GM12878 (cell line): Measurements from ENCODE around the gene RANBP17. TPM values are rescaled to one million over a fixed set of nuclear protein-coding genes. Genes with fewer than 3 reads are reported as not detected.

ENCODE experiments used
- EP300 ChIP-seq, 2 experiments: fragments of 150-350 bp in 1 of 2; IDR thresholded peaks; 2 replicates each; pipeline ENCODE4 v1.6.1; 2011 to 2012; ENCODE audit warnings: low read depth in 2 of 2, low read length in 2 of 2, borderline replicate concordance in 1 of 2, improper control_type of control experiment in 1 of 2, inconsistent platforms in 1 of 2; ENCODE audit not compliant: control insufficient read depth in 1 of 2
- HCFC1 ChIP-seq: fragments of 150-350 bp; IDR thresholded peaks from 2 replicates; pipeline ENCODE4 v1.6.1; 2014; ENCODE audit warnings: low read length
- MTA3 ChIP-seq: IDR thresholded peaks from 2 replicates; pipeline ENCODE4 v1.6.1; 2012; ENCODE audit warnings: low read length, inconsistent platforms, borderline replicate concordance
- MYB ChIP-seq: fragments of 150-350 bp; IDR thresholded peaks from 2 replicates; pipeline ENCODE4 v1.6.1; 2014; ENCODE audit warnings: mild to moderate bottlenecking, low read depth, low read length, borderline replicate concordance
- SRF ChIP-seq, 2 experiments: IDR thresholded peaks; 2 replicates each; pipeline ENCODE4 v1.6.1; 2011; ENCODE audit warnings: low read depth in 2 of 2, low read length in 2 of 2, mild to moderate bottlenecking in 1 of 2, moderate library complexity in 1 of 2
- STAT1 ChIP-seq: fragments of 450-650 bp; conservative IDR thresholded peaks from 2 replicates; pipeline ENCODE4 v1.6.1; 2014; ENCODE audit warnings: antibody characterized with exemption, mild to moderate bottlenecking
- polyA plus RNA-seq, 11 experiments: library from polyadenylated mRNA; depleted of rRNA in 4 of 11; unstranded in 6 of 11; stranded (reverse) in 5 of 11; fragments of >200 nt; fragmentation: Nextera tagmentation in 4 of 11; fragmentation: Illumina TruSeq in 1 of 11; extraction: Ambion mirVana in 4 of 11; extraction: Trizol in 1 of 11; gene quantifications; 1 replicate in 1 of 11; 2 replicates in 10 of 11; pipeline versions ENCODE4 v1.2.1 to v1.2.3, GENCODE V29; 2011 to 2016; ENCODE audit warnings: inconsistent platforms in 2 of 11, missing spikeins in 2 of 11, low read depth in 1 of 11
- total RNA-seq, 4 experiments: library from RNA; depleted of rRNA in 3 of 4; stranded (reverse); fragments of >200 nt in 3 of 4; fragmentation: Illumina TruSeq in 1 of 4; extraction: Trizol in 1 of 4; gene quantifications; 2 replicates each; pipeline versions ENCODE4 v1.2.1 to v1.2.3, GENCODE V29; 2013 to 2021
- TF ChIP-seq, protein P1 (sequence below): fragments of 450-650 bp; IDR thresholded peaks from 2 replicates; pipeline ENCODE4 v1.6.1; 2017; ENCODE audit warnings: mild to moderate bottlenecking, low read depth, inconsistent platforms; ENCODE audit not compliant: poor library complexity, severe bottlenecking
- TF ChIP-seq, protein P2 (sequence below): IDR thresholded peaks from 2 replicates; pipeline ENCODE4 v1.6.1; 2012; ENCODE audit warnings: improper control_type of control experiment, low read depth, low read length; ENCODE audit not compliant: insufficient replicate concordance
- TF ChIP-seq, protein P3 (sequence below): IDR thresholded peaks from 2 replicates; pipeline ENCODE4 v1.6.1; 2011; ENCODE audit warnings: borderline replicate concordance, low read depth, mild to moderate bottlenecking, moderate library complexity, mixed read lengths, low read length; ENCODE audit not compliant: insufficient read depth; ENCODE audit errors: extremely low read length
- TF ChIP-seq, protein P4 (sequence below): IDR thresholded peaks from 2 replicates; pipeline ENCODE4 v1.6.1; 2011; ENCODE audit warnings: borderline replicate concordance, low read depth, mild to moderate bottlenecking, moderate library complexity, low read length; ENCODE audit not compliant: insufficient read depth, poor library complexity, severe bottlenecking

The RANBP17 gene
- total and polyA plus RNA-seq, 10 of the 15 experiments (the other 5 are each of a cell fraction or from before 2014, with no cell fraction given) = 0.10 TPM; not detected in 9

DNA sequence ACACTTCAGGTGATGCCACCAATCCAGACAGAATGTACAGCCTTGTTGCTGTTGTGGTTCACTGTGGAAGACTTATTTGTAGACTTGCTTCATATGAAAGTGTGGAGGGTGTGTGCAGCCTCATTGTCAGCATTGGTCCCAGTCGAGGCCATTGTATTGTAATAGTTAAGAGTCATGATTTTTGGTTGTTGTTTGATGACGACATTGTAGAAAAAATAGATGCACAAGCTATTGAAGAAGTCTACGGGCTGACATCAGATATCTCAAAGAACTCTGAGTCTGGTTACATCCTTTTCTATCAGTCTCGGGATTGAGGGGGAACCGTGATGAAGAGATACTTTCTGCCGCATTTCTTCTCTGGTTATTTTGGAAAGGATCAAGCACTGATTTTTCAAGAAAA, 390.9 kb downstream of the RANBP17 start (continued):
- no peak for TF ChIP-seq SRF (IDR thresholded peaks at IDR 0.05; ENCODE audit: low read depth in 2 of 2, low read length in 2 of 2)
- TF ChIP-seq, protein P1, sequence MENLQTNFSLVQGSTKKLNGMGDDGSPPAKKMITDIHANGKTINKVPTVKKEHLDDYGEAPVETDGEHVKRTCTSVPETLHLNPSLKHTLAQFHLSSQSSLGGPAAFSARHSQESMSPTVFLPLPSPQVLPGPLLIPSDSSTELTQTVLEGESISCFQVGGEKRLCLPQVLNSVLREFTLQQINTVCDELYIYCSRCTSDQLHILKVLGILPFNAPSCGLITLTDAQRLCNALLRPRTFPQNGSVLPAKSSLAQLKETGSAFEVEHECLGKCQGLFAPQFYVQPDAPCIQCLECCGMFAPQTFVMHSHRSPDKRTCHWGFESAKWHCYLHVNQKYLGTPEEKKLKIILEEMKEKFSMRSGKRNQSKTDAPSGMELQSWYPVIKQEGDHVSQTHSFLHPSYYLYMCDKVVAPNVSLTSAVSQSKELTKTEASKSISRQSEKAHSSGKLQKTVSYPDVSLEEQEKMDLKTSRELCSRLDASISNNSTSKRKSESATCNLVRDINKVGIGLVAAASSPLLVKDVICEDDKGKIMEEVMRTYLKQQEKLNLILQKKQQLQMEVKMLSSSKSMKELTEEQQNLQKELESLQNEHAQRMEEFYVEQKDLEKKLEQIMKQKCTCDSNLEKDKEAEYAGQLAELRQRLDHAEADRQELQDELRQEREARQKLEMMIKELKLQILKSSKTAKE = no peak
- TF ChIP-seq, protein P2, sequence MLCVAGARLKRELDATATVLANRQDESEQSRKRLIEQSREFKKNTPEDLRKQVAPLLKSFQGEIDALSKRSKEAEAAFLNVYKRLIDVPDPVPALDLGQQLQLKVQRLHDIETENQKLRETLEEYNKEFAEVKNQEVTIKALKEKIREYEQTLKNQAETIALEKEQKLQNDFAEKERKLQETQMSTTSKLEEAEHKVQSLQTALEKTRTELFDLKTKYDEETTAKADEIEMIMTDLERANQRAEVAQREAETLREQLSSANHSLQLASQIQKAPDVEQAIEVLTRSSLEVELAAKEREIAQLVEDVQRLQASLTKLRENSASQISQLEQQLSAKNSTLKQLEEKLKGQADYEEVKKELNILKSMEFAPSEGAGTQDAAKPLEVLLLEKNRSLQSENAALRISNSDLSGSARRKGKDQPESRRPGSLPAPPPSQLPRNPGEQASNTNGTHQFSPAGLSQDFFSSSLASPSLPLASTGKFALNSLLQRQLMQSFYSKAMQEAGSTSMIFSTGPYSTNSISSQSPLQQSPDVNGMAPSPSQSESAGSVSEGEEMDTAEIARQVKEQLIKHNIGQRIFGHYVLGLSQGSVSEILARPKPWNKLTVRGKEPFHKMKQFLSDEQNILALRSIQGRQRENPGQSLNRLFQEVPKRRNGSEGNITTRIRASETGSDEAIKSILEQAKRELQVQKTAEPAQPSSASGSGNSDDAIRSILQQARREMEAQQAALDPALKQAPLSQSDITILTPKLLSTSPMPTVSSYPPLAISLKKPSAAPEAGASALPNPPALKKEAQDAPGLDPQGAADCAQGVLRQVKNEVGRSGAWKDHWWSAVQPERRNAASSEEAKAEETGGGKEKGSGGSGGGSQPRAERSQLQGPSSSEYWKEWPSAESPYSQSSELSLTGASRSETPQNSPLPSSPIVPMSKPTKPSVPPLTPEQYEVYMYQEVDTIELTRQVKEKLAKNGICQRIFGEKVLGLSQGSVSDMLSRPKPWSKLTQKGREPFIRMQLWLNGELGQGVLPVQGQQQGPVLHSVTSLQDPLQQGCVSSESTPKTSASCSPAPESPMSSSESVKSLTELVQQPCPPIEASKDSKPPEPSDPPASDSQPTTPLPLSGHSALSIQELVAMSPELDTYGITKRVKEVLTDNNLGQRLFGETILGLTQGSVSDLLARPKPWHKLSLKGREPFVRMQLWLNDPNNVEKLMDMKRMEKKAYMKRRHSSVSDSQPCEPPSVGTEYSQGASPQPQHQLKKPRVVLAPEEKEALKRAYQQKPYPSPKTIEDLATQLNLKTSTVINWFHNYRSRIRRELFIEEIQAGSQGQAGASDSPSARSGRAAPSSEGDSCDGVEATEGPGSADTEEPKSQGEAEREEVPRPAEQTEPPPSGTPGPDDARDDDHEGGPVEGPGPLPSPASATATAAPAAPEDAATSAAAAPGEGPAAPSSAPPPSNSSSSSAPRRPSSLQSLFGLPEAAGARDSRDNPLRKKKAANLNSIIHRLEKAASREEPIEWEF = no peak
- no peak for TF ChIP-seq EP300 (IDR thresholded peaks at IDR 0.05; ENCODE audit: borderline replicate concordance in 1 of 2, control insufficient read depth in 1 of 2, low read depth in 2 of 2, low read length in 2 of 2)
- no peak for TF ChIP-seq STAT1
- TF ChIP-seq, protein P3, sequence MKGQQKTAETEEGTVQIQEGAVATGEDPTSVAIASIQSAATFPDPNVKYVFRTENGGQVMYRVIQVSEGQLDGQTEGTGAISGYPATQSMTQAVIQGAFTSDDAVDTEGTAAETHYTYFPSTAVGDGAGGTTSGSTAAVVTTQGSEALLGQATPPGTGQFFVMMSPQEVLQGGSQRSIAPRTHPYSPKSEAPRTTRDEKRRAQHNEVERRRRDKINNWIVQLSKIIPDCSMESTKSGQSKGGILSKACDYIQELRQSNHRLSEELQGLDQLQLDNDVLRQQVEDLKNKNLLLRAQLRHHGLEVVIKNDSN = no peak
- no peak for TF ChIP-seq MYB
- TF ChIP-seq HCFC1 = no peak
- TF ChIP-seq, protein P4, sequence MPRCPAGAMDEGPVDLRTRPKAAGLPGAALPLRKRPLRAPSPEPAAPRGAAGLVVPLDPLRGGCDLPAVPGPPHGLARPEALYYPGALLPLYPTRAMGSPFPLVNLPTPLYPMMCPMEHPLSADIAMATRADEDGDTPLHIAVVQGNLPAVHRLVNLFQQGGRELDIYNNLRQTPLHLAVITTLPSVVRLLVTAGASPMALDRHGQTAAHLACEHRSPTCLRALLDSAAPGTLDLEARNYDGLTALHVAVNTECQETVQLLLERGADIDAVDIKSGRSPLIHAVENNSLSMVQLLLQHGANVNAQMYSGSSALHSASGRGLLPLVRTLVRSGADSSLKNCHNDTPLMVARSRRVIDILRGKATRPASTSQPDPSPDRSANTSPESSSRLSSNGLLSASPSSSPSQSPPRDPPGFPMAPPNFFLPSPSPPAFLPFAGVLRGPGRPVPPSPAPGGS = no peak
- TF ChIP-seq MTA3 = no peak
